ENCODE data around the gene PDE6D.

PDE6D gene

DNA sequence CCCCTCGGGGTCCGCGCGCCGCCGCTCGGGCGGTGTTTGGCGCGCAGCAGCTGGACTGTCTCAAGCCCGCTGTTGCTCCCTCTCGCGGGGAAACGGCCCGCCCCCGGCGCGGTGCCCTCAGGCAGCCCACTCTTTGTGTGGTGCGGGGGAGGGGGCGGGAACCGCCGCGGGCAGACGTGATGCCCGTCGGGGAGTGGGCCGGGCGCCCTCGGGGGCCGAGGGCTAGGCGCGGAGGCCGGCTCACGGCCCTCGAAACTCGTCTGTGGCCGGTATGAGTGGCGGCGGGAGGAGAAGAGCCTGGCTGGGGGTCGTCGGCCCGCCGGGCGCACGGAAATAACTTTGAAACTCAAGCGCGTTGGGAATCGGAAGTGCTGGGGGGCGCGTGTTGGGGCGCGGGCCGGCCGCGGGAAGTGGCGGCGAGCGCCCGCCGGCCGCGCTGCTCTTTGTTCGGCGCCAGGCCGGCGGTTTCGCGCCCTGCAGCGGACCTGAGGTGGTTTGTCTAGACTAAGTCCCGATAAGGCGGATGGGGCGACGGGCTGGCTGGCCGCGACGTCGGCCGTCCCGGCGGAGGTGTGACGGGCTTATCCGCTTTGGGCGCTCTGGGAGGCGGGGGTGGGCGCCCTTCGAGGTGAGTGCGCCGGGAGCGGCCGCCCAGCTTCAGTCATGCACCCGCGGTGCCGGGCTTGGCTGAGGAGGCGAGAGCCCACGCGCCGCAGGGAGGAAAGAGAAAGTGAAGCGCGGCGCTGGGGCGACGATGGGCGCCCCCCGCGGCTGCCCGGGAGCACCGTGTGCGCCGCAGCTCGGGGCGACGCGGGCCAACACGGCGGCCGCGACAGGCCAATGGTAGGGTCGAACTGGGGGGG is 72.1 kb downstream of the PDE6D start:
- DNase-seq (ENCODE audit: low read depth in 1 of 2, low spot score in 1 of 2), result peak; percentile 33 to 44

DNA sequence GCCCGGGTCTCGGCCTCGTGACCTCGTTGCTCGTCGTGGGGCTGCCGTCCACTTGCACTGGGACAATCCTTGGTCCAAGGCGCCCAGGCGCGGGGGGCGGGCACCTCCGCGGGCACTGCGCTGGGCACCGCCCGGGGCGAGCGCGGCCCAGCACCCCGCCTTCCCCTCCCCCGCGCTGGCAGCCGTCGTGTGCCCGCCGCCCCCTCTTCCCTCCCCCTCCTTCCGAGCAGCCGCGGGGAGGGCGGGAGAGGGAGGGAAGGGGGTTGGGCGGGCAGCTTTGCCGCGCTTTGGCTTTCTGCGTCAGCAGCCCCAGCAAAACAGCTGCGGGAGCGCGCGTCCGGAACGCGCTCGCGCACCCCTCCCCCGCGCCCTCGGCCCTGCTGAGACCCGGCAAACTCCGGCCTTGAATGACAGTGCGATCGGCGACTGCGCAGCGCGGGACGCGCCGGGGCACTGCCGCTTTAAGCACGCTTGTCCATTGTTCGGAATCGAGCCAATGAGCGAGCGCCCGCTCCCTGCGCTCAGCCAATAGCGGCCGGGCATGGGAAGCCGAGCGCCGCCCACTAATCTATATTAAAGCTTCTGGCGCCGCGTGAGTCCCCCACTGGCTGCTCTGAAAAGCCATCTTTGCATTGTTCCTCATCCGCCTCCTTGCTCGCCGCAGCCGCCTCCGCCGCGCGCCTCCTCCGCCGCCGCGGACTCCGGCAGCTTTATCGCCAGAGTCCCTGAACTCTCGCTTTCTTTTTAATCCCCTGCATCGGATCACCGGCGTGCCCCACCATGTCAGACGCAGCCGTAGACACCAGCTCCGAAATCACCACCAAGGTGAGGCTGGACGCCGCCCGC is 72.9 kb downstream of the PDE6D start, which contains the start of gene PTMA:
Gene PTMA, plus strand, starts transcription at position 599 of the 846 bp plus-strand sequence. Its CDS starts 182 bp downstream, at position 781.
- peak; percentile 100 for DNase-seq (ENCODE audit: low read depth in 1 of 2, low spot score in 1 of 2)

GRCh38 chr2:231707625-231707926 is 73.5 kb downstream of the PDE6D start:
- peak in 1 of 2 donors; percentile 44 for DNase-seq (ENCODE audit: low read depth in 1 of 2, low spot score in 1 of 2)

DNA sequence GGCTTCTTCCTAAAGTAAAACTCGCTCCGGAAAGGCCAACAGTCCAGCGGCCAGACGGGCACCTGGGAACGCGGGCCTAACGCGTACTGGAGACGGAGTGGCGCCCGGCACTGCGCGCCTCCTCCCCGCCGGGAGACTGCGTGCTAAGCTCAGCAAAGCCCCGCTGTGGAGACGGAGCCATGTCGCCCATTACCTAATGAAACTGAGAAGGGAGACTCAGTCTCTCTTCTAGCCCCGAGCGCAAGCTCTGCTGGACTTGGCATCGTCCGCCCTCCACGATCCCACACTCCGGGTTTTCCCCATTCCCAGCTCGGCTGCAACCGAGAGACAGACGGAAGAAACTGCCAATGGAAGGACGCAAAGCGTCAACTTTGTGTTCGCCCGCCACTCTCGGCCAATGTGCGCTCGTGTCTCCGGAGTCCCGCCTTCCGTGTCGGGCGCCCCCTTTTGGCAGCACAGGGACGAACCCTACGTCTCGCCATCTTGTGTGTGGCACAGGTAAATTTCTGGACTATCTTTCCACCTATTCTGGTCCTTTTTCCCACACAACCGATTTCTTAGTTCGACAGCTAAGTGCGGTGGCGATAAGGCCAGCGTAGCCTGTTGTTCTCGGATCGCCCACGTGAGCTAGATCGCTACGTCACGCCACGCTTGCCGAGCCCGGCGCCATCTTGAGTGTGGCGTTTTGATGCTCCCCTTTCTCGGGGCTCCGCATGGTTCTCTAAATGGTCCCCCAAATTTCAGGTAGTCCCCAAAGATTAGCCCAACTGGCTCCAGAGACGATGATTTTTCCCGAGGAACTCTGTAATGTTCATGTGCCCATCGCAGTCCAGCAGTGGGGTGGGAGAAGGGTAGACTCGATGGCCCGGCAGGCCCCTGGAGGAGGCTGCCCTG is 74.1 kb downstream of the PDE6D start:
- peak; percentile 92 to 95 for DNase-seq (ENCODE audit: low read depth in 1 of 2, low spot score in 1 of 2)

GRCh38 chr2:231704017-231704416 is 77.1 kb downstream of the PDE6D start:
- DNase-seq (ENCODE audit: low read depth in 1 of 2, low spot score in 1 of 2), result no peak

DNA sequence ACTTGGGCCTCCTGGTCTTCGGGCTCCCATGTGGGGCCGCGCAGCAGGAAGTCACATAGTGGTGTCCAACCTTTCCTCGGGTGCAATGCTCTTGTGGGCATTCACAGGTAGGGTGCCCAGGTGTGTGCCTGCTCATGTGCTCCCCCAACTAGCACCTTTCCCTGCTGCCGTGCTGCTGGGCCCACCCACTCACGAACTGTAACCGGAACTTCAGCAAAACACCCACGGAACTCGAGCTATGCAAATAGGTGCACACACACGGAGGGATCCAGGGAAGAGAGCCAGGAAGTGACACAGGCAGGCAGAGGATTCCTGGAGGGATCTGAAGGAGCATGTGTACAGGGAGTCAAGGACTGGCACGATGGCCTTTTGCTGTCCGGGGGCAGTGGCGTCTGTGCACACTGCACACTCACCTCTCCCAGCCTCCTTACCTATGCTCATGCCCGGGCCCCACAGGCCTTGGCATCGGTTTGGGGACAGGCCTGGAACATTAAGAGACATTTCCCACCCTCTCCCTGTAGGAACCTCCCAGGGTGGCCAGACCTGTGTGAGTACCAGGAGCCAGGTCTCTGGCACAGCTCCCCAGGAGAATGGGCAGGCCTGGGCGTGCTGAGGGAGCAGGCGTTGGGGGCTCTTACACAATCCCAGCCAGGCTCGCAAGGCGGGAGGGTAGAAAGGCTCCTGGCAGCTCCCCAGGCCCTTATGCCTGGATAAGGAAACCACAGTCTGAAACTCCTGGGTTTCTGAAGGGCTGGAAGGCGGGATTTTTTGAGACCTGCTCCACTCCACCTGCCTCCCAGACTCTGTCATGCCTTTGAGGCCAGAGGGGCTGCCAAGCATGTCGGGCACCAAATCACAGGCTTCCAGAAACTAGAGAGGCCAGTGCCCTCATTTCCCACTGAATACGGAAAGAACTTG is 79.4 kb downstream of the PDE6D start:
- DNase-seq (ENCODE audit: low read depth in 1 of 2, low spot score in 1 of 2), result no peak

DNA sequence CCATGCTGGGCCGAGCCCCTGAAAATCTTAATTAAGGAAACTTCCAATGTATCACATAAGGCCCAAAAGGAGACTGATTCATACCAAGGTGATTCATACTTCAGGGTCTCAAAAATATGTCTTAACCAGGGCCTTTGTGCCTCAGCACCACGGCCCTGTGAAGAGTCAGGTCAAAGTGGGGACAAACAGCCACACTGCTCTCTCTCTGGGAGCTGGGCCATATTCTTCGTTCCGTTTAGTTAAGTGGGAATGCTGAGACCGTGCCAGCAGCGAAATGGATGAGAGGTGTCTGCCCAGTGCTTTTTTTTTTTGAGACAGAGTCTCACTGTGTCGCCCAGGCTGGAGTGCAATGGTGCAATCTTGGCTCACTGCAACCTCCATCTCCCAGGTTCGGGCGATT is 82.1 kb downstream of the PDE6D start:
- no peak for DNase-seq (ENCODE audit: low read depth in 1 of 2, low spot score in 1 of 2)

- no peak for DNase-seq (ENCODE audit: low read depth in 1 of 2, low spot score in 1 of 2)
Observed at GRCh38 chr2:231696004-231696367, 85.1 kb downstream of the PDE6D start.

GRCh38 chr2:231693956-231694355 is 87.1 kb downstream of the PDE6D start:
- no peak for DNase-seq (ENCODE audit: low read depth in 1 of 2, low spot score in 1 of 2)

- no peak for DNase-seq (ENCODE audit: low read depth in 1 of 2, low spot score in 1 of 2)
Observed at GRCh38 chr2:231692847-231693246, 88.2 kb downstream of the PDE6D start.

DNA sequence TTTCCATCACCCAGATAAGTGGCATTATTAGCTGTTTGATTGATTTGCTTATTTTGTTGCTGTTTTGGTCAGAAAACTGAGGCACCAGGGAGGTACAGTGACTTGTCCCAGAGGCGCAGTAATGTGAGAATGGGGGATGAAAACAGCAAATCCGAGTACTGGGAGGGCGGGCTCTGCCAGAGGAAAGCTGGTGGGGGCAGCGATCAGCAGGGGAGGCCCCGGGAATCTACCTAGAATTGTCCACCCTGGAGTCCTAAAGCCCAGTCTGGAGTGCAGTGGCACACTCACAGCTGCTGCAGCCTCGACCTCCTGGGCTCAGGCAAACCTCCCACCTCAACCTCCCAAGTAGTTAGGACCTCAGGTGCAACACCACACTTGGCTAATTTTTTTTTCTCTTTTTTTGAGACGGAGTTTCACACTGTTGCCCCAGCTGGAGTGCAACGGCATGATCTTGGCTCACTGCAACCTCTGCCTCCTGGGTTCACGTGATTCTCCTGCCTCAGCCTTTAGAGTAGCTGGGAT is 89.8 kb downstream of the PDE6D start:
- no peak for DNase-seq (ENCODE audit: low read depth in 1 of 2, low spot score in 1 of 2)

GRCh38 chr2:231689124-231689893 is 91.8 kb downstream of the PDE6D start:
- DNase-seq (ENCODE audit: low read depth in 1 of 2, low spot score in 1 of 2), result no peak

GRCh38 chr2:231688719-231689118 is 92.4 kb downstream of the PDE6D start:
- DNase-seq (ENCODE audit: low read depth in 1 of 2, low spot score in 1 of 2), result no peak

GRCh38 chr2:231687961-231688360 is 93.1 kb downstream of the PDE6D start:
- DNase-seq (ENCODE audit: low read depth in 1 of 2, low spot score in 1 of 2), result no peak

DNA sequence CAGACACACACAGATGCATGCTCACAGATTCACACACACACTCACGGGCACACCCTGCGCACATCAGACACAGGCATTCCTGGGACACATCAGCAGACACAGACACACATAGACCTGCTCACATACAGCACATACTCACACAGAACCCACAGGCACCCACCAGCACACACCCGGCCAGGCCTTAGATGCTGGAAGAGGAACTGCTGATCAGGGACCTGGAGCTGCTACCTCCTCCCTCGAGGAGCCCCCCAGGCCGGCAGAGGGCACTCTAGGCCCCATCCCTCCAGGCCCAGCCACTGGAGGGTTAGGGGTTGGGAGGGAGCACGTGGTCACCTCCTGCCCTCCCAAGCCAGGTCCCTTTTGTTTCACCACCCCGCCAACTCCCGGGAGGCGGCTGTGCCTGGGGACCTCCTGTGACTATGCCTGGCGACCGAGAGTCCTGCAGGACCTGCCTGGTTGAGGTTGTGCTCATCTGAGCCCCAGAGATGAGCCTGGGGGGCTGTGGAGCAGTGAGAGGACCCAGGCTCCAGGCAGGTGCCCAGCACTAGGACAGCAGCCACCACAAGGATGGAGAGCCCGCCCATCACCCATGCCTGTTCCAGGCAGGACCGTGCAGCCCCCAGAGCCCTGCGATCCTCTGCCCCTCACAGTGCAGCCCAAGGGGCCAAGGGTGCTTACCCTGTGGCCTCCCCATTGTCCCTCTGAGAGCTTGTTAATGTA is 93.8 kb downstream of the PDE6D start:
- DNase-seq (ENCODE audit: low read depth in 1 of 2, low spot score in 1 of 2), result peak; percentile 42 to 58

DNA sequence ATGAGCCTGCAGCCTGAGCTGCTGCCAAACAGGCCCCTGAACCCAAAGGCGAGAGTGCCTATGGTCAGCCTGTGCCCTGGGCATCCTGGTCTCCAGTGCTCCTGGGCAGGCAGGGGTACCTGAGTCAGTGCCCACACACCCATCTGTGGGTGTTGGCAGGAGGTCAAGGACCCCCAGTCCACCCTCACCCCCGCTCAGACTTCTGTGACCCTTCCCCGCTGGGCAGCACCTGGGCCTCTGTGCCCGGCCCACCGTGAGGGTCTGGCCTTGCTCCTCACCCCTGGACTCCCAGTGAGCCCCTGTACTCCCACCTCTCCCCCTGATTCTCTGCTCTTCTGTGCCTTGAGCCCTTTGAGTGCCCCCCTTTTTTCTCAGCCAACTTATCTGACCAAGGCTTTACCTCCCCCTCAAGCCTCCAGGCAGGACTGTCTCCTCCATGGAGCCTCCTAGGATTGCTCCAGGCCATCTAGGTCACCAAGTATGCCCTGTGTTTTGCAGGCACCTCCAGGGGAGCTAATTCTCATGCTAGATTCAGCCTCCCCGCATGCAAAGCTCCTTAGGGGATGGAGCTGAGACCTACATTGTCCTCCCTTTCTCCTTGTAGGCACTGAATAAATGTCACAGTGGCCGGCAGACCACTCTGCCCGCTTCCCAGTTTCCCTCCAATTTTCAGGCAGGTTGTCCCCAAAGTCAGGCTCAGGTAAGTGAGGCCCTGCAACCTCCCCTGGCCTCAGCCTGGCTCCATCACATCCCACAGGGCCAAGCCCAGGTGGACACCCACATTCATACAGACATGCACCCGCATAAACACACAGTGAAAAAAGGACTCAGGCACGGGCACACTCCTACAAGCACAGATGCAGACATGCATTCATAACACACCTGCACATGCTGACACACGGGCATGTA is 94.6 kb downstream of the PDE6D start:
- no peak for DNase-seq (ENCODE audit: low read depth in 1 of 2, low spot score in 1 of 2)

GRCh38 chr2:231685349-231686191 is 95.5 kb downstream of the PDE6D start:
- DNase-seq (ENCODE audit: low read depth in 1 of 2, low spot score in 1 of 2), result no peak

Data from stimulated activated CD4-positive, alpha-beta T cell treated with anti-CD3 and anti-CD28 coated beads, Interleukin-15, amount 100 ng/mL, for 1 hour (primary cell).